ENCODE results near the gene ZMYND8.

ZMYND8 gene

GRCh38 chr20:47232518-47232917 is 124.0 kb downstream of the ZMYND8 start:
- CTCF ChIA-PET = interaction anchor here (0.6 to 3.3 kb wide), 5 partner anchors 13 to 151 kb away, joined by 3 to 13 read pairs (median 5); no protein-coding TSS in a partner anchor
- peaks cover 16 to 69% of the 10 kb centered on the region in 2 experiments for H3K36me3 ChIP-seq (ENCODE audit: control insufficient read depth in 2 of 2, insufficient read depth in 1 of 2, low read length in 2 of 2)
- POLR2A ChIA-PET = no interaction called here
- H3K9me3 ChIP-seq (ENCODE audit: control insufficient read depth, insufficient read depth, low read depth, low read length) = no peaks in the 10 kb centered on the region
- no peak overlapping the region for H3K27ac ChIP-seq (ENCODE audit: extremely low read depth, low read depth, low read length)
- H3K4me1 ChIP-seq (ENCODE audit: control insufficient read depth, insufficient read depth, low read length) = no peaks in the 10 kb centered on the region
- TF ChIP-seq SCRT2 (tag by site-specific recombination; IDR thresholded peaks at IDR 0.05) = no peak
- TF ChIP-seq TSHZ1 (tag by site-specific recombination; IDR thresholded peaks at IDR 0.05; ENCODE audit: borderline replicate concordance) = no peak
- no peak for TF ChIP-seq ZBTB17 (tag by site-specific recombination; IDR thresholded peaks at IDR 0.05)
- no peak for TF ChIP-seq ZNF621 (tag by site-specific recombination; IDR thresholded peaks at IDR 0.05)
- TF ChIP-seq KLF17 (tag by site-specific recombination; IDR thresholded peaks at IDR 0.05) = no peak
- no peak for TF ChIP-seq ZNF266 (tag by site-specific recombination; IDR thresholded peaks at IDR 0.05; ENCODE audit: low read depth)
- TF ChIP-seq ZBTB49 (tag by site-specific recombination; IDR thresholded peaks at IDR 0.05; ENCODE audit: low read depth) = no peak
- no peak for TF ChIP-seq ZBTB26 (tag by site-specific recombination; optimal IDR thresholded peaks at IDR 0.05)
- TF ChIP-seq ZNF501 (tag by site-specific recombination; IDR thresholded peaks at IDR 0.05) = no peak
- no peak for TF ChIP-seq ZNF791 (tag by site-specific recombination; IDR thresholded peaks at IDR 0.05)
- no peak for TF ChIP-seq SP2 (tag by site-specific recombination; IDR thresholded peaks at IDR 0.05)
- no peak for TF ChIP-seq ZEB2 (tag by site-specific recombination; IDR thresholded peaks at IDR 0.05)
- TF ChIP-seq PRDM1 (tag by site-specific recombination; IDR thresholded peaks at IDR 0.05) = no peak
- TF ChIP-seq ZNF561 (tag by site-specific recombination; IDR thresholded peaks at IDR 0.05; ENCODE audit: borderline replicate concordance) = no peak
- TF ChIP-seq KLF16 (tag by site-specific recombination; IDR thresholded peaks at IDR 0.05) = no peak
- no peak for TF ChIP-seq ZNF184 (tag by site-specific recombination; IDR thresholded peaks at IDR 0.05)
- TF ChIP-seq PRDM4 (tag by site-specific recombination; IDR thresholded peaks at IDR 0.05) = no peak
- TF ChIP-seq ZNF48 (tag by site-specific recombination; IDR thresholded peaks at IDR 0.05) = no peak
- no peak for TF ChIP-seq ZNF664 (tag by site-specific recombination; IDR thresholded peaks at IDR 0.05)
- H3K4me3 ChIP-seq (ENCODE audit: low read depth, low read length) = no peak overlapping the region

Measured in HEK293 (cell line).